ENCODE data around the gene RSBN1. TPM values are rescaled to one million over a fixed set of nuclear protein-coding genes. Genes with fewer than 3 reads are reported as not detected.

The RSBN1 gene
- 10 to 100 TPM; 15.6 to 19.5 TPM for total RNA-seq
- polyA plus RNA-seq (ENCODE audit: insufficient read length in 6 of 6): 10 to 100 TPM; 22.8 to 26.8 (median 24.2) TPM
- long read RNA-seq, donor 1, full-length matches to known transcripts: 2 of 43 reads
- long read RNA-seq, donor 1, partial matches to known transcripts: 41 of 43 reads
- long read RNA-seq, donor 1, other reads (novel, unspliced or antisense): 0 of 43 reads
- long read RNA-seq, donor 2, full-length matches to known transcripts: 2 of 27 reads
- long read RNA-seq, donor 2, partial matches to known transcripts: 25 of 27 reads
- long read RNA-seq, donor 2, other reads (novel, unspliced or antisense): 0 of 27 reads
- long read RNA-seq, donor 3, full-length matches to known transcripts: 2 of 10 reads
- long read RNA-seq, donor 3, partial matches to known transcripts: 8 of 10 reads
- long read RNA-seq, donor 3, other reads (novel, unspliced or antisense): 0 of 10 reads
- long read RNA-seq, donor 4, partial matches to known transcripts: 19 of 19 reads
- long read RNA-seq, donor 4, other reads (novel, unspliced or antisense): 0 of 19 reads
- long read RNA-seq, donor 5, full-length matches to known transcripts: 7 of 22 reads
- long read RNA-seq, donor 5, partial matches to known transcripts: 15 of 22 reads
- long read RNA-seq, donor 5, other reads (novel, unspliced or antisense): 0 of 22 reads
- long read RNA-seq, donor 6, full-length matches to known transcripts: 1 of 1 reads
- long read RNA-seq, donor 6, partial matches to known transcripts: 0 of 1 reads
- long read RNA-seq, donor 6, other reads (novel, unspliced or antisense): 0 of 1 reads
- long read RNA-seq, donor 7, full-length matches to known transcripts: 4 of 12 reads
- long read RNA-seq, donor 7, partial matches to known transcripts: 8 of 12 reads
- long read RNA-seq, donor 7, other reads (novel, unspliced or antisense): 0 of 12 reads
- long read RNA-seq, donor 8, full-length matches to known transcripts: 4 of 17 reads
- long read RNA-seq, donor 8, partial matches to known transcripts: 13 of 17 reads
- long read RNA-seq, donor 8, other reads (novel, unspliced or antisense): 0 of 17 reads
- long read RNA-seq, donor 9: 0 reads
- long read RNA-seq, donor 10, partial matches to known transcripts: 16 of 16 reads
- long read RNA-seq, donor 10, other reads (novel, unspliced or antisense): 0 of 16 reads
- long read RNA-seq, donor 11, full-length matches to known transcripts: 5 of 31 reads
- long read RNA-seq, donor 11, partial matches to known transcripts: 26 of 31 reads
- long read RNA-seq, donor 11, other reads (novel, unspliced or antisense): 0 of 31 reads
- long read RNA-seq, donor 12, full-length matches to known transcripts: 2 of 15 reads
- long read RNA-seq, donor 12, partial matches to known transcripts: 13 of 15 reads
- long read RNA-seq, donor 12, other reads (novel, unspliced or antisense): 0 of 15 reads

DNA sequence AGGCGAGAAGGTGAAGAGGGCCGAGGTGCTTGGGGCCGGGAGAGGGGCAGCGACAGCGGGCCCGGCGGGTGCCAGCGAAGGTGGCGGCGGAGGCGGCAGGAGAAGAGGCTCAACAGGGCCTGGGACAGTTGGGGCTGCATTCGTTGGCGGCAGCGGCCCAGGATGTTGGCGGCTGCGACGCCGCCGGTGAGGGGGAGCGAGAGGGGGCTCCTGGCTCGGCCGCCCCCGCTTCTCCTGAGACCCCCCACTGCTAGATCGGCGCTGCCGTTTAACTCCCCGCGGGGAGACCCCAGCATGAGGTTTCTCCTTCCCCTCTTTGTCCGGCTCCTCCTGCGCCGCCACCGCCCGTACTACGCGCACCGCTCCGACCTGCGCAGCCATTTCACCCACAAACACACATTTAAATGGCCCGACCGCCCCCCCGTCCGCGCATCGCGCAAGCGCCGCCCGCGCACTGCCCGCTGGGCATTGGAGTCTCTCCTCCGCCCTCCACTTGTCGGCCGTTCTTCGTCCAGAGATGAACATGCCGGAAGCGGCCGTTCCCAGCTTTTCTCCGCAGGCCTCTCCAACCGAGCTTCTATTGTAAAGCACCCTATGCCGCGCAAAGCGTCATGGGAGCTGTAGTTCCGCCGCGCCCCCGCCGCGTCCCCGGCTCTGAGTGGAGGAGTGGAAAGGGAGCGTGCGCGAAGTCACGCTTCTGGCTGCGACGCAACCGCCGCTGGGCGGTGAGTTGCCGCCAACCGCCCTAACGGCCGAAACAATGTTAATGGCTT, at the start of gene RSBN1:
TSS of gene RSBN1 (minus strand) at position 589 of the 773 bp plus-strand sequence. CDS start at position 525, 64 bp downstream.
- Histone ChIP-seq H3K27ac (peak within 1 kb of the TSS; percentile 96 to 97), H3K9me3 (no peaks in the 10 kb centered on the region), H3K4me3 (peak within 1 kb of the TSS; percentile 83 to 97), H3K36me3 (no peaks in the 10 kb centered on the region), H3K4me1 (peaks cover 13 to 46% of the 10 kb centered on the region in 2 donors), H3K27me3 (no peaks in the 10 kb centered on the region)
- peak; percentile 95 for ATAC-seq
- TF ChIP-seq, protein P1, sequence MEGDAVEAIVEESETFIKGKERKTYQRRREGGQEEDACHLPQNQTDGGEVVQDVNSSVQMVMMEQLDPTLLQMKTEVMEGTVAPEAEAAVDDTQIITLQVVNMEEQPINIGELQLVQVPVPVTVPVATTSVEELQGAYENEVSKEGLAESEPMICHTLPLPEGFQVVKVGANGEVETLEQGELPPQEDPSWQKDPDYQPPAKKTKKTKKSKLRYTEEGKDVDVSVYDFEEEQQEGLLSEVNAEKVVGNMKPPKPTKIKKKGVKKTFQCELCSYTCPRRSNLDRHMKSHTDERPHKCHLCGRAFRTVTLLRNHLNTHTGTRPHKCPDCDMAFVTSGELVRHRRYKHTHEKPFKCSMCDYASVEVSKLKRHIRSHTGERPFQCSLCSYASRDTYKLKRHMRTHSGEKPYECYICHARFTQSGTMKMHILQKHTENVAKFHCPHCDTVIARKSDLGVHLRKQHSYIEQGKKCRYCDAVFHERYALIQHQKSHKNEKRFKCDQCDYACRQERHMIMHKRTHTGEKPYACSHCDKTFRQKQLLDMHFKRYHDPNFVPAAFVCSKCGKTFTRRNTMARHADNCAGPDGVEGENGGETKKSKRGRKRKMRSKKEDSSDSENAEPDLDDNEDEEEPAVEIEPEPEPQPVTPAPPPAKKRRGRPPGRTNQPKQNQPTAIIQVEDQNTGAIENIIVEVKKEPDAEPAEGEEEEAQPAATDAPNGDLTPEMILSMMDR (IDR thresholded peaks at IDR 0.05): peak in 1 of 2 donors; percentile 33
- intact Hi-C loops (cut with DNase I): no loop called here
- peak; percentile 98 to 100 (median 100) for DNase-seq

DNA sequence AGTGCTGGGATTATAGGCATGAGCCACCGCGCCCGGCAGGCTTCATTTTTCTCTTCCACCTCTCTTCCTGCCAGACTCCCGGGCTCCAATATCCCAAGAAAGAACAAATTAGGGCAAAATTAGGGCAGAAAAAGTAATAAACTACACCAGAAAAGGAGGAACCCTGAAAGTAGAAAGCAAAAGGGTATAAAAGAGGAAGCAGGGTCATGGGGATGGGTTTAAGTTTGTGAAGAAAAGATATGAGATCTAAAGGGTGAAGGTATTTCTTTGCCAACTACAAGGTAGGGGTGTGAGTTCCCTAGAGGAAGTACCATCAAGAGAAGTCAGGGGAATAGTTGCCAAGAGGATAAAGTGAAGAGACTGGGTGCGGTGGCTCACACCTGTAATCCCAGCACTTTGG, 49.4 kb upstream of the RSBN1 start:
- TF ChIP-seq, protein P1 (IDR thresholded peaks at IDR 0.05): no peak

DNA sequence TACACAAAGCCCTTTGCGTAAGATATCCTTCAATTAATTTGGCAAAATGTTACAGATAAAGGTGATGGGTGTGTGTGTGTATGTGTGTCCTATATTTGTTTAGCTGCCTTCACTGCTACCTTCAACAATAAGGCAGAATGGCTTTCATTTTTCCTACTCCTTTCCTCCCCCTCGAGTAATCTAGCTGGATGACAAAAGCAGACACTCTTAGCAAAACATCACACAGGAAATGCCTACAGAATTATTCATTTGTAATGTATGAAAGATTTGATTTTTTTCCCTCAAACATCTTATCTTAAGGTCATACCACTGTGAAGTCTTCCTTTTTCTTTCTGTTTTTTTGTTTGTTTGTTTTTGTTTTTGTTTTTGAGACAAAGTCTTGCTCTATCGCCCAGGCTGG, 48.6 kb upstream of the RSBN1 start:
- no peak for ATAC-seq
- H3K4me3 ChIP-seq: no peak overlapping the region
- peak overlapping the region in 1 of 2 donors; percentile 1 for H3K27ac ChIP-seq
- TF ChIP-seq, protein P1 (IDR thresholded peaks at IDR 0.05): no peak
- intact Hi-C loops (cut with DNase I): no loop called here
- H3K36me3 ChIP-seq: no peaks in the 10 kb centered on the region
- H3K27me3 ChIP-seq: no peaks in the 10 kb centered on the region
- DNase-seq: no peak
- H3K9me3 ChIP-seq: no peaks in the 10 kb centered on the region
- H3K4me1 ChIP-seq: peaks cover 0 to 49% of the 10 kb centered on the region in 2 donors

More for the DNA sequence above, 49.4 kb upstream of the RSBN1 start:
- ATAC-seq (no peak), DNase-seq (no peak)
- Histone ChIP-seq H3K36me3 (no peaks in the 10 kb centered on the region), H3K27me3 (no peaks in the 10 kb centered on the region), H3K4me1 (peaks cover 0 to 41% of the 10 kb centered on the region in 2 donors), H3K9me3 (no peaks in the 10 kb centered on the region), H3K27ac (peak overlapping the region in 1 of 2 donors; percentile 1), H3K4me3 (no peak overlapping the region)
- intact Hi-C loops (cut with DNase I): no loop called here

GRCh38 chr1:113859478-113860175, 47.4 kb upstream of the RSBN1 start:
- Histone ChIP-seq H3K9me3 (no peaks in the 10 kb centered on the region), H3K36me3 (no peaks in the 10 kb centered on the region), H3K4me1 (peaks cover 0 to 50% of the 10 kb centered on the region in 2 donors), H3K27me3 (no peaks in the 10 kb centered on the region), H3K27ac (peak overlapping the region in 1 of 2 donors; percentile 75), H3K4me3 (no peak overlapping the region)
- peak; percentile 57 for ATAC-seq
- TF ChIP-seq, protein P1 (IDR thresholded peaks at IDR 0.05): no peak
- intact Hi-C loops (cut with DNase I): no loop called here
- no peak for DNase-seq

Measured in left lung (tissue), 14 donors.